Nephron progenitor cell (in vitro differentiated cells): Measurements from ENCODE around the gene C2CD3.

ENCODE experiments used
- DNase-seq: peaks from one replicate; pipeline ENCODE4 v3.0.0; 2021
- H3K27ac Mint-ChIP-seq: 2 replicates; pipeline ENCODE4 v1.8.0; 2021; ENCODE audit warnings: mild to moderate bottlenecking, moderate library complexity, mixed read lengths
- H3K27me3 Mint-ChIP-seq: 2 replicates; pipeline ENCODE4 v1.8.0; 2021; ENCODE audit warnings: mild to moderate bottlenecking, low read depth, mixed read lengths; ENCODE audit not compliant: poor library complexity
- H3K36me3 Mint-ChIP-seq: 2 replicates; pipeline ENCODE4 v1.8.0; 2021; ENCODE audit warnings: low read depth, mixed read lengths
- H3K4me1 Mint-ChIP-seq: 2 replicates; pipeline ENCODE4 v1.8.0; 2021; ENCODE audit warnings: mixed read lengths
- H3K4me3 Mint-ChIP-seq: 2 replicates; pipeline ENCODE4 v1.8.0; 2021; ENCODE audit warnings: mild to moderate bottlenecking, moderate library complexity, mixed read lengths
- H3K9me3 Mint-ChIP-seq: 2 replicates; pipeline ENCODE4 v1.8.0; 2021; ENCODE audit warnings: mild to moderate bottlenecking, moderate library complexity, mixed read lengths
- CTCF ChIP-seq: fragments of 200-600 bp; sonication (generic); IDR thresholded peaks from 2 replicates; pipeline ENCODE4 v1.5.0; 2021; ENCODE audit warnings: antibody characterized with exemption

C2CD3 gene

DNA sequence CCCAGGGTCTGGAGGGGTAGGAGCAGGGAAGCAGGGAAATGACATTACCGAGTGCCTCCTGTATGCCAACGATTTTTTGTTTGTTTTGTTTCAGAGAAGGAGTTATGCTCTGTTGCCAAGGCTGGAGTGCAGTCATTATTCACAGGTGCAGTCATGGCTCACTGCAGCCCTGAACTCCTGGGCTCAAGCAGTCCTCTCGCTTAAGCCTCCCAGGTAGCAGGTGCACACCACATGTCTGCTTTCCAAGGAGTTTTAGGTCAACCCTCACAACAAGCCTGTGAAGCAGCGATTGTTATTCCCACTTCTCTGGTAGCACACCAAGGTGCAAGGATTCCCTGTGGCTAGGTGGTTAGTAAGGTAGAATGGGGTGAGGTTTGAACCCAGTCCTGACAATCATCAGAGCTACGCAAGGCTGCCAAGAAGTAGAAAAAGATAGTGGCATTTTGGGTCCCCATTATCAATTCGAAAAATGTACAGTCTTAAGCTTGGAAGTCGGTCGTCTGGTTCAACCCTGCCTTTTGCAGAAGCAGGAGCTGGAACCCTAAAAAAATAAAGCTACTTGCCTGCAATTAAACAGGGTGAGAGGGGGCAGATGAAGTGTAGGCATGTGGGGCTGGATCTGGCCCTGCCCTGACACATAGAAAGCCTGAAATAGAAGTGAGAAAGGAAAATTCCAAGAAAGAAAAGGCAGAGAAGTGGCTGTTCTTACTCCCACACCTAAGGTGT lies 171.1 kb downstream of the C2CD3 start:
- no peak for TF ChIP-seq CTCF
- no peak overlapping the region for H3K27ac Mint-ChIP-seq

DNA sequence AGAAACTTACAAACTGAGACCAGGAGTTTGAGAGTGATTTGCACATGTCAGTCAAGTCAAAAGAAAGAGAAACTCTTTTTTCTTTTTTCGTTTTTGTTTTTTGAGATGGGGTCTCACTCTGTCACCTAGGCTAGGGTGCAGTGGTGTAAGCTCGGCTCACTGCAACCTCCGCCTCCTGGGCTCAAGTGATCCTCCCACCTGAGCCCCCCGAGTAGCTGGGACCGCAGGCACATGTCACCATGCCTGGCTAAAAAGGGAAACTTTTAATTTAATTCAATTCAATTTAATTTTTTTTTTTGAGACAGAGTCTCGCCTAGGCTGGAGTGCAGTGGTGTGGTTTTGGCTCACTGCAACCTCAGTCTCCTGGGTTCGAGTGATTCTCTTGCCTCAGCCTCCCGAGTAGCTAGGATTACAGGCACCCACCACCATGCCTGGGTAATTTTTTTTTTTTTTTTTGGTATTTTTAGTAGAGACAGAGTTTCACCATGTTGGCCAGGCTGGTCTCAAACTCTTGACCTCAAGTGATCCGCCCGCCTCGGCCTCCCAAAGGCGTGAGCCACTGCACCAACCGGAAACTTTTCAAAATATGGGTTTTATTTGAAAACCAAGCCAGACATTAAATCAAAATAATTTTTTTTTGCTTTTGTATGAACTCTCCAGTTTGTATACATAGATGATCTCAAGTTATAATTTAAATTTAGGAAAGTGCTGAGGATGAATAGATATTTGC lies 171.8 kb downstream of the C2CD3 start:
- Mint-ChIP-seq H3K36me3 (peaks cover 37% of the 10 kb centered on the region), H3K9me3 (no peaks in the 10 kb centered on the region), H3K4me3 (no peak overlapping the region), H3K4me1 (peaks cover 50% of the 10 kb centered on the region), H3K27me3 (peaks cover 7% of the 10 kb centered on the region), H3K27ac (no peak overlapping the region)
- no peak for TF ChIP-seq CTCF
- DNase-seq, result no peak

More for the DNA sequence above, 171.1 kb downstream of the C2CD3 start:
- peaks cover 7% of the 10 kb centered on the region for H3K27me3 Mint-ChIP-seq
- peaks cover 50% of the 10 kb centered on the region for H3K4me1 Mint-ChIP-seq
- H3K4me3 Mint-ChIP-seq, result no peak overlapping the region
- peaks cover 37% of the 10 kb centered on the region for H3K36me3 Mint-ChIP-seq
- no peak for DNase-seq
- no peaks in the 10 kb centered on the region for H3K9me3 Mint-ChIP-seq

DNA sequence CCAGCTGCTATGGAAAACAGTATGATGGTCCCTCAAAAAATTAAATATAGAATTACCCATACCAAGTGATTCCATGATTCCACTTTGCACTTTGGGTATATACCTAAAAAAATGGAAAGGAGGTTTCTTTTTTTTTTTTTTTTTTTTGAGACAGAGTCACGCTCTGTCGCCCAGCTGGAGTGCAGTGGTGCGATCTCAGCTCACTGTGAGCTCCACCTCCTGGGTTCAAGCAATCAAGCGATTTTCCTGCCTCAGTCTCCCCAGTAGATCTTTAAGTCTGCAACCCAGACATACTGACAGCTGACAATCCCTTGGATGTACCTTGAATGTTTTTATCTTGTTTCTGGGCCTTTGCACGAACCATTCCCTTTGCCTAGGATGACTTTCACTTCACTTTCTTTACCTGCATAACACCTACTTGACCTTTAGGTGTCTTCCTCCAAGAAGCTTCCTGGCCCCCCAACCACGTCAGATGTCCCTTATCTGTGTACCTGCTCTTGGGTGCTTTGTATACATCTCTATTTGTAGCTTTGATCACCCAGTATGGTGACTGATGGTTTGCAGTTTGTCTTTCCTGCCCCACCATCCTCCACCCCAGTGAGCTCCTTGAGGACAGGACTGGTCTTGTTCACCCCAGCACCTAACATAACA lies 173.6 kb downstream of the C2CD3 start:
- no peak for DNase-seq
- H3K27me3 Mint-ChIP-seq, result peaks cover 7% of the 10 kb centered on the region
- no peak overlapping the region for H3K27ac Mint-ChIP-seq
- no peak for TF ChIP-seq CTCF
- peaks cover 49% of the 10 kb centered on the region for H3K4me1 Mint-ChIP-seq
- H3K9me3 Mint-ChIP-seq, result no peaks in the 10 kb centered on the region
- H3K4me3 Mint-ChIP-seq, result no peak overlapping the region
- peaks cover 22% of the 10 kb centered on the region for H3K36me3 Mint-ChIP-seq

DNA sequence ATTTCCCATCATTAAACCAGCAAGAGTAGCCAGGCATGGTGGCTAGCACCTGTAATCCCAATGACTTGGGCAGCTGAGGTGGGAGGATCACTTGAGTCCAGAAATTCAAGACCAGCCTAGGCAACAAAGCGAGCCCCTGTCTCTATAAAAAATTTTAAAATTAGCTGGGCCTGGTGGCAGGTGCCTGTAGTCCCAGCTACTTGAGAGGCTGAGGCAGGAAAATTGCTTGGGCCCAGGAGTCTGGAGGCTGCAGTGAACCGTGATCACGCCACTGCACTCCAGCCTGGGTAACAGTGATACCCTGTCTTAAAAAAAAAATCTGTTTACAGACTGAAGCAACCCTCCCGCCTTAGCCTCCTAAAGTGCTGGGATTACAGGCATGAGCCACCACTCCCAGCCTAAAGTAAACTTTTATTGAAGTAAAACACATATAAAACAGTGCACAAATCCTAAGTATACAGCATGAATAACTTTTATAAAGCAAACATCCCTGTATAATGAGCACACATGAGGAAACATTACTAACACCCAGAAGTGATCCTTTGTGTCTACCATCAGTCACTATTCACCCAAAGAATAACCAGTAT lies 174.5 kb downstream of the C2CD3 start:
- Mint-ChIP-seq H3K9me3 (no peaks in the 10 kb centered on the region), H3K27me3 (peaks cover 7% of the 10 kb centered on the region), H3K27ac (peak overlapping the region; percentile 69), H3K4me1 (peaks cover 42% of the 10 kb centered on the region), H3K4me3 (no peak overlapping the region), H3K36me3 (peaks cover 15% of the 10 kb centered on the region)
- DNase-seq, result no peak
- no peak for TF ChIP-seq CTCF

DNA sequence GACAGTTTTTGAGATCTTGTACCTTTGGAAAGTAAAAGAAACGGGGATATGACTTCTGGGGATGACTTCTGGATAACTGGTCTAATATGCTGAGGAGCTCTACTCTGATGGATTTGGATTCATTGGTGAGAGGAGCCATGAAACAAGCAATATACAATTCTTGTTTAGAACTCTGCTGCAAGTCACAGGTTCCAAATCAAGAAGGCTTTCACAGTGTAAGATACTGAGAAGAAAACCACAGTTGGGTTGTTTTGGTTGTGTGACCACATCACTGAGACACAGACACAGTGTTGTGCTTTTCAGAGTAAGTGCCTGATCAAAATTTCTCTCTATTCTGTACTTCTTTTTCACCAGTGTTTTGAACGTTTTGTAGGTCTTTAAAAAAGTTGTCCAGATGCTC lies 175.1 kb downstream of the C2CD3 start:
- H3K4me1 Mint-ChIP-seq, result peaks cover 36% of the 10 kb centered on the region
- TF ChIP-seq CTCF, result no peak
- H3K9me3 Mint-ChIP-seq, result no peaks in the 10 kb centered on the region
- DNase-seq, result no peak
- H3K27ac Mint-ChIP-seq, result no peak overlapping the region
- peaks cover 9% of the 10 kb centered on the region for H3K36me3 Mint-ChIP-seq
- H3K27me3 Mint-ChIP-seq, result peaks cover 7% of the 10 kb centered on the region
- H3K4me3 Mint-ChIP-seq, result no peak overlapping the region
